ENCODE results near the gene ARMC12.
"Not testable (repeated sequence)": the region's sequence is repeated elsewhere in the genome, so short reads cannot be mapped to it uniquely, and the experiment has no call there.

ARMC12 gene

GRCh38 chr6:35736982-35737412 is at the start of gene ARMC12:
TSS of gene ARMC12 (plus strand) at chr6:35737032. CDS start at chr6:35737109, 77 bp downstream.
- peak within 1 kb of the TSS; percentile 71 for H3K27ac Mint-ChIP-seq
- no peak within 1 kb of the TSS for H3K4me3 Mint-ChIP-seq
- peaks cover 28% of the 10 kb centered on the region for H3K4me1 Mint-ChIP-seq (ENCODE audit: low read depth)
- H3K36me3 Mint-ChIP-seq (ENCODE audit: low read depth): no peaks in the 10 kb centered on the region
- H3K27me3 Mint-ChIP-seq (ENCODE audit: low read depth): no peaks in the 10 kb centered on the region
- no peaks in the 10 kb centered on the region for H3K9me3 Mint-ChIP-seq

DNA sequence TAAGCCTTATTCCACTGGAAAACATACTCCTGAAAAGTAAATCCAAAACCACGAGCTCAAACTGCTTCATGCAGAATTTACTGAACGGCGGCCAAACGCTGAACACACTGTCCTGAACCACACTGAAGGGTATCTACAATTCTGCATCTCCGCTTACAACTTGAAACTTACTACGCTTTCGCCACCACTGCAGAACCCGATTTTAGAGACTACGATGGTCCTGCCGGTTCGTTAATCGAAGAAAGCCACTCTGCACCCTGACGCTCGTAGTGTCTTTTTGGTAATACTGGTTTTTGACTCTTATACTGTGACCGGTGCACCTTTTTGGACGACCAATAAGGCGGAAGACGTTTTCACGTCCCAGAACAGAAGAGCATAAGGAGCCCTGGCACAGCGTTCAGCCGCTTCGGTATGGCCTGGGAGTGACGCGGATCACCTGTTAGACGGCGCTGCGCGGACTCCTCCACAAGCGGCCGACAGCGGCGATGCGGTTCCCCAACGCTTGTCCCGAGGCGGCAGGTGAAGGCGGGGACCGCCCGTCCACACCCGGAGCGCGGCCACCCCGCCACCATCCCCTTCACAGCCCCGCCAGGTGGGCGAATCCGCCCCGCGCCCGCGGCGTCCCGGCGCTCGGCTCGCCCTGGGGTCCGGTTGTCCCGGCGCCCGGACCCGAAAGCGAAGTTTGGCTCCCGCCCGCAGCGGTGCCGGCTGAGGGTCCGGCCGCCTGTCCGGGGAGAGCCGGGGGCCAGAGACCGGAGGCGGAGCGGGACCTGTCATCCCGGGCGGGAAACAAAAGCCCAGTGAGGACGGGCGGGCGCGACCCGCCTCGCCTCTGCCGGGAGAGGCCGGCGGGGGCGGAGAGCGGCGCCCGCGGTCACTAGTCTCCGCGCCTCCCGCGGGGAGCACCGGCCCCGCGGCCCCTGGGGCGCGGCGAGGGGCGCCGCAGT is 48.9 kb upstream of the ARMC12 start:
- peaks cover 14% of the 10 kb centered on the region for H3K4me1 Mint-ChIP-seq (ENCODE audit: low read depth)

GRCh38 chr6:35688605-35689322 is 48.1 kb upstream of the ARMC12 start, which contains the start of gene FKBP5:
TSS of gene FKBP5 (minus strand) at chr6:35688915. CDS start at chr6:35642824, 46,091 bp downstream.
- Mint-ChIP-seq H3K27me3 (ENCODE audit: low read depth) (no peaks in the 10 kb centered on the region), H3K9me3 (no peaks in the 10 kb centered on the region), H3K36me3 (ENCODE audit: low read depth) (no peaks in the 10 kb centered on the region), H3K4me3 (peak within 1 kb of the TSS; percentile 93), H3K4me1 (ENCODE audit: low read depth) (peaks cover 11% of the 10 kb centered on the region), H3K27ac (peak within 1 kb of the TSS; percentile 91)

More for the DNA sequence above, 48.9 kb upstream of the ARMC12 start:
- no peaks in the 10 kb centered on the region for H3K27me3 Mint-ChIP-seq (ENCODE audit: low read depth)
- H3K4me3 Mint-ChIP-seq: peak overlapping the region; percentile 93
- H3K27ac Mint-ChIP-seq: peak overlapping the region; percentile 91
- no peaks in the 10 kb centered on the region for H3K9me3 Mint-ChIP-seq
- H3K36me3 Mint-ChIP-seq (ENCODE audit: low read depth): no peaks in the 10 kb centered on the region

GRCh38 chr6:35690006-35690405 is 46.8 kb upstream of the ARMC12 start:
- H3K4me3 Mint-ChIP-seq; H3K9me3 Mint-ChIP-seq; H3K27me3 Mint-ChIP-seq (ENCODE audit: low read depth); H3K36me3 Mint-ChIP-seq (ENCODE audit: low read depth); H3K27ac Mint-ChIP-seq: not testable (repeated sequence)
- H3K4me1 Mint-ChIP-seq (ENCODE audit: low read depth): peaks cover 16% of the 10 kb centered on the region

GRCh38 chr6:35690484-35690883 is 46.3 kb upstream of the ARMC12 start:
- Mint-ChIP-seq H3K36me3 (ENCODE audit: low read depth) (no peaks in the 10 kb centered on the region), H3K4me1 (ENCODE audit: low read depth) (peaks cover 16% of the 10 kb centered on the region), H3K27me3 (ENCODE audit: low read depth) (no peaks in the 10 kb centered on the region), H3K4me3 (no peak overlapping the region), H3K27ac (no peak overlapping the region), H3K9me3 (no peaks in the 10 kb centered on the region)

DNA sequence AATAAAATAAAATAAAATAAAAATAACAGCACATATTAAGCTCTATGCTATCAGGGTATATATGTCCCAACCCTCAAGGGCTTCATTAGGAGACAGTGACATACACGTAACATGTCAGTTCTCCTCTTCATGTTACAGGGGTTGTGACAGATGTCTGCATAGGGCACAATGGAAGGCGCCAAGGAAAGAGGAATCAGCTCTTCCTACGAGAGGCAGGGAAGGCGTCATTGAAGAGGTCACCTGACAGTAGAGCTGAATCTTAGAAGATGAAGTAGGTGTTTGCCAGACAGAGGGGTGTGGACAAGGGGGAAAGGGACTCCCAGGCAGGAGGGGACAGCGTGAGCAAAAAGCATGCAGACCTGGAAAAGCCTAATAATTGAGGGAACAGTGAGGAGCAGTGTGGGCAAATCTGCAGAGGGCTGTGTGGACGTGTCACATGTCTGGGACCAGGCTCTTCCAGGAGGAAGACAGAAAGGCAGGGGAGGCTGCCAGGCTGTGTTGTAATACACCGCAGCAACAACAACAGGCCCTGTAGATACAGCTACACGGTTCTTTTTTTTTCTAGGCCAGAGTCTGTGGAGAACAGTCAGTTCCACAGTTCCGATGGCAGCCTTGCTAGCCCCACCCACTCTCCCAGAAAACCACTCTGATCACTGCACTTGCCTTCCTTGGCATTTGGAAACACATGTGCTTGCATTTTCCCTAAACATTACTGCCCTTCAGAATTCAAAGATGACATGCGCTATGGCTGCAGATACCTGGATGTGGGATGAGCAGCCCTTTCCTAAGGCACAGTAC is 45.6 kb upstream of the ARMC12 start:
- Mint-ChIP-seq H3K9me3 (no peaks in the 10 kb centered on the region), H3K27ac (no peak overlapping the region), H3K36me3 (ENCODE audit: low read depth) (no peaks in the 10 kb centered on the region), H3K4me1 (ENCODE audit: low read depth) (peaks cover 16% of the 10 kb centered on the region), H3K4me3 (no peak overlapping the region), H3K27me3 (ENCODE audit: low read depth) (no peaks in the 10 kb centered on the region)

DNA sequence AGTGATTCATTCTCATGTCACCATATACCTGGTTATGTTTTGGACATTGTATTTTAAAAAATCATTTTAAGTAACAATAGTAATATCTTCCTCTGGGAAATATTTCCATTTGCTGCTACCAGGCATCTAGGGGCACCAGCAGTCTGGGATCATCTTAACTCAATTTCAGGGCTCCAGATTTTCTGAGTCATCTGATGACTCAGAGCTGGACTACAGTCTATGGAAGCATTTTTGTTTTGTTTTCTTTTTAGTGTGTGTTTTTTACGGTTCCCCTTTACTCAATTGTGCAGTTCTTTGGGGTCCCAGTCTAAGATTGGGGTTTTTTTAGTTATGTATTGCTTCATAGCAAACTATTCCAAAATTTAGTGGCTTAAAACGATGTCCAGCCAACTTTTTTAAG is 42.4 kb upstream of the ARMC12 start:
- no peaks in the 10 kb centered on the region for H3K27me3 Mint-ChIP-seq (ENCODE audit: low read depth)
- no peaks in the 10 kb centered on the region for H3K9me3 Mint-ChIP-seq
- H3K36me3 Mint-ChIP-seq (ENCODE audit: low read depth): no peaks in the 10 kb centered on the region
- no peak overlapping the region for H3K4me3 Mint-ChIP-seq
- H3K4me1 Mint-ChIP-seq (ENCODE audit: low read depth): peaks cover 5% of the 10 kb centered on the region
- H3K27ac Mint-ChIP-seq: no peak overlapping the region

DNA sequence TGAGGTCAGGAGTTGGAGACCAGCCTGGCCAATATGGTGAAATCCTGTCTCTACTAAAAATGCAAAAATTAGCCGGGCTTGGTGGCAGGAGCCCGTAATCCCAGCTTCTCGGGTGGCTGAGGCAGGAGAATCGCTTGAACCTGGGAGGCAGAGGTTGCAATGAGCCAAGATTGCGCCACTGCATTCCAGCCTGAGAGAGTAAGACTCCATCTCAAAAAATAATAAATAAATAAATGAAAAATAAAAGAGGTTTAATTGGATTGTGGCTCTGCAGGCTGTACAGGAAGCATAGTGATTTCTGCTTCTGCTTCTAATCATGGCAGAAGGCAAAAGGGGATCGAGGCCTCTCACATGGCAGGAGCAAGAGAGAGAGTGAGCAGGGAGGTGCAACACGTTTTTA is 38.4 kb upstream of the ARMC12 start:
- not testable (repeated sequence) for H3K27me3 Mint-ChIP-seq (ENCODE audit: low read depth); H3K36me3 Mint-ChIP-seq (ENCODE audit: low read depth); H3K4me1 Mint-ChIP-seq (ENCODE audit: low read depth); H3K4me3 Mint-ChIP-seq; H3K27ac Mint-ChIP-seq; H3K9me3 Mint-ChIP-seq

DNA sequence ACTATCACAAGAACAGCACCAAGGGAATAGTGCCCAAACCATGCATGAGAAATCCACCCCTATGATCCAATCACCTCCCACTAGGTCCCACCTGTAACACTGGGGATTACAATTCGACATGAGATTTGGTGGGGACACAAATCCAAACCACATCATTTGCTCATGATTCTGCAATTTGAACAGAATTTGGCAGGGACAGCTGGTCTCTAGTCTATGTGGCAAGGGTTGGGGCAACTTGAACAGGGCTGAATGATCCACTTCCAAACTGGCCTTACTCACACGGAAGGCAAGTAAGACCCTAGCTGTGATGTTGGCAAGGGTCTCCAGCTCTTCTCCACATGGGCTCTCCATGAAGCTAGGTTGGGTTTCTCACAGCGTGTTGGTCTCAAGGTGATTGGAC is 38.0 kb upstream of the ARMC12 start:
- H3K4me1 Mint-ChIP-seq (ENCODE audit: low read depth): peaks cover 5% of the 10 kb centered on the region
- H3K4me3 Mint-ChIP-seq: no peak overlapping the region
- H3K9me3 Mint-ChIP-seq: peaks cover 4% of the 10 kb centered on the region

GRCh38 chr6:35703554-35703953 is 33.3 kb upstream of the ARMC12 start:
- Mint-ChIP-seq H3K9me3 (peaks cover 9% of the 10 kb centered on the region), H3K36me3 (ENCODE audit: low read depth) (no peaks in the 10 kb centered on the region), H3K4me1 (ENCODE audit: low read depth) (peaks cover 7% of the 10 kb centered on the region), H3K27ac (no peak overlapping the region), H3K27me3 (ENCODE audit: low read depth) (no peaks in the 10 kb centered on the region), H3K4me3 (no peak overlapping the region)

More for the DNA sequence above, 38.0 kb upstream of the ARMC12 start:
- Mint-ChIP-seq H3K36me3 (ENCODE audit: low read depth) (no peaks in the 10 kb centered on the region), H3K27ac (no peak overlapping the region), H3K27me3 (ENCODE audit: low read depth) (no peaks in the 10 kb centered on the region)

- no peak overlapping the region for H3K27ac Mint-ChIP-seq
- H3K36me3 Mint-ChIP-seq (ENCODE audit: low read depth): no peaks in the 10 kb centered on the region
- peaks cover 15% of the 10 kb centered on the region for H3K4me1 Mint-ChIP-seq (ENCODE audit: low read depth)
- H3K4me3 Mint-ChIP-seq: no peak overlapping the region
- peaks cover 16% of the 10 kb centered on the region for H3K9me3 Mint-ChIP-seq
- H3K27me3 Mint-ChIP-seq (ENCODE audit: low read depth): no peaks in the 10 kb centered on the region
These were observed 30.4 kb upstream of the ARMC12 start for GRCh38 chr6:35706468-35706867.

DNA sequence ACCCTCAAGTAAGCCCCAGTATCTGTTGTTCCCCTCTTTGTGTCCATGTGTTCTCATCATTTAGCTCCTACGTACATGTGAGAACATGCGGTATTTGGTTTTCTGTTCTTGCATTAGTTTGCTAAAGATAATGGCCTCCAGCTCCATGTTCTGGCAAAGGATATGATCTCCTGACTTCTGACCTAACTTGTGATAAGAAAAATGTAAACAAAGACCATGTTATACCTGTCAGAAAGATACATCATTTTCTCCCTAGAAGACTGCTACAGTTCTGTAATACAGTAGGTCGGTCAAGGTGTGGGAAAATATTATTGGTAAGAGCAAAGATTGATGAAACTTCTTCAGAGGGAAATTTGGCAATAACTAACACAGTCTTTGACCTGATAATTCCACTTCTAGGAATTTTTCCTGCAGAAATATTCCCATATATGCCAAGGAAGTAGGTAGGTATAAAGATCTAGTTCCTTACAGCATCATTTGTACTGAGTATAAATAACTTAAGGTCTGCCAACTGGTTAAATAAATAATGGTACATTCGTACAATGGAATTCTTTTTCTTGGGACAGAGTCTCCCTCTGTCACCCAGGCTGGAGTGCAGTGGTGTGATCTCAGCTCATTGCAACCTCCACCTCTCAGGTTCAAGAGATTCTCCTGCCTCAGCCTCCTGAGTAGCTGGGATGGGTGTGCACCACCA is 29.0 kb upstream of the ARMC12 start:
- no peaks in the 10 kb centered on the region for H3K27me3 Mint-ChIP-seq (ENCODE audit: low read depth)
- H3K9me3 Mint-ChIP-seq: peaks cover 16% of the 10 kb centered on the region
- peaks cover 18% of the 10 kb centered on the region for H3K4me1 Mint-ChIP-seq (ENCODE audit: low read depth)
- H3K36me3 Mint-ChIP-seq (ENCODE audit: low read depth): no peaks in the 10 kb centered on the region
- no peak overlapping the region for H3K27ac Mint-ChIP-seq
- no peak overlapping the region for H3K4me3 Mint-ChIP-seq

GRCh38 chr6:35708585-35708984 is 28.2 kb upstream of the ARMC12 start:
- Mint-ChIP-seq H3K9me3 (peaks cover 15% of the 10 kb centered on the region), H3K36me3 (ENCODE audit: low read depth) (no peaks in the 10 kb centered on the region), H3K27ac (no peak overlapping the region), H3K27me3 (ENCODE audit: low read depth) (no peaks in the 10 kb centered on the region), H3K4me3 (no peak overlapping the region), H3K4me1 (ENCODE audit: low read depth) (peaks cover 23% of the 10 kb centered on the region)

Data from T-helper 1 cell treated with Interleukin-12 subunit alpha and Interleukin-12 subunit beta and Interleukin-4 antibody, amounts not matched to agents 30 μg/mL and 1 μg/mL, for 36 hours (primary cell).